LHCN-M2 (cell line): ENCODE measurements around the gene SLC19A2. TPM values are rescaled to one million over a fixed set of nuclear protein-coding genes. Genes with fewer than 3 reads are reported as not detected.

Experiments used
- total RNA-seq: library from RNA; depleted of rRNA; stranded (reverse); fragments of >200 nt; gene quantifications from 2 replicates; pipeline ENCODE4 v1.2.3, GENCODE V29; 2014; rRNA removed

The SLC19A2 gene
- total RNA-seq, 1 experiment from 2014 or later = 12.2 TPM

Other genes with a start within 250 kb of the SLC19A2 start
- 29.9 and 32.3 TPM in 2 replicates for gene NME7, start 118.1 kb downstream of the SLC19A2 start, total RNA-seq
- 31.4 and 32.8 TPM in 2 replicates for gene BLZF1, start 117.7 kb downstream of the SLC19A2 start, total RNA-seq
- gene CCDC181, start 58.5 kb downstream of the SLC19A2 start, total RNA-seq = 1.4 and 2.7 TPM in 2 replicates
- not detected in 2 replicates for gene F5, start 100.5 kb upstream of the SLC19A2 start, total RNA-seq
- gene SELP, start 144.2 kb upstream of the SLC19A2 start, total RNA-seq = not detected in 2 replicates
- not detected in 2 replicates for gene SELL, start 225.7 kb upstream of the SLC19A2 start, total RNA-seq
- not detected in 2 replicates for gene SELE, start 248.1 kb upstream of the SLC19A2 start, total RNA-seq